Middle frontal gyrus (tissue), 1 donor: ENCODE measurements around the gene ZNF888.
"Not testable (repeated sequence)": the region's sequence is repeated elsewhere in the genome, so short reads cannot be mapped to it uniquely, and the experiment has no call there.

Source experiments
- DNase-seq: peaks from one replicate; pipeline ENCODE4 v3.0.0-alpha.2; 2015; ENCODE audit warnings: low spot score; ENCODE audit errors: extremely low spot score

The ZNF888 gene

DNA sequence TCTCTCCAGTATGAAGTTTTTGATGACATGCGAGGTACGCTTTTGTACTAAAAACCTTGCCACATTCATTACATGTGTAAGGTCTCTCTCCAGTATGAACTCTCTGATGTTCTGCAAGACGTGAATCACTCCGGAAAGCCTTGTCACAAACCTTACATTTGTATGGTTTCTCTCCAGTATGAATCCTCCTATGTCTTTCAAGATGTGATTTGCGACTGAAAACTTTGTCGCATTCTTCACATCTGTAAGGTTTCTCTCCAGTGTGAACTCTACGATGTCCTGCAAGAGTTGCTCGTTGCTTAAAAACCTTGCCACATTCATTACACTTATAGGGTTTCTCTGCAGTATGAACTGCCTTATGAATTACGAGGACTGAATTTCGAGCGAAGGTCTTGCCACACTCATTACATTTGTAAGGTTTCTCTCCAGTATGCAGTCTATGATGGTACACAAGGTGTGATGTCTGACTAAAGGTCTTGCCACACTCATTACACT is 42.3 kb downstream of the ZNF888 start:
- no peak for DNase-seq

DNA sequence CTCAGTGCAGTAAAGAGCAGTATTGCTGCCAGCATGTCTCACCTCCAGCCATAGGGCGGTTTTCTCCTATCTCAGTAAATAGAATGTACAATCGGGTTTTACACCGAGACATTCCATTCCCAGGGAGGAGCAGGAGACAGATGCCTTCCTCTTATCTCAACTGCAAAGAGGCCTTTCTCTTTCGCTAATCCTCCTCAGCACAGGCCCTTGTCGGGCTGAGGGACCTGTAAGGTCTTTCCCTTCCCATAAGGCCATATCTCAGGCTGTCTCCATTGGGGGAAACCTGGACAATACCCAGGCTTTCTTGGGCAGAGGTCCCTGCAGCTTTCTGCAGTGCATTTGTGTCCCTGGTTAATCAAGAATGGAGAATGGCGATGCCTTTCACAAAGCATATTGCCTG is 50.2 kb downstream of the ZNF888 start:
- DNase-seq, result not testable (repeated sequence)

DNA sequence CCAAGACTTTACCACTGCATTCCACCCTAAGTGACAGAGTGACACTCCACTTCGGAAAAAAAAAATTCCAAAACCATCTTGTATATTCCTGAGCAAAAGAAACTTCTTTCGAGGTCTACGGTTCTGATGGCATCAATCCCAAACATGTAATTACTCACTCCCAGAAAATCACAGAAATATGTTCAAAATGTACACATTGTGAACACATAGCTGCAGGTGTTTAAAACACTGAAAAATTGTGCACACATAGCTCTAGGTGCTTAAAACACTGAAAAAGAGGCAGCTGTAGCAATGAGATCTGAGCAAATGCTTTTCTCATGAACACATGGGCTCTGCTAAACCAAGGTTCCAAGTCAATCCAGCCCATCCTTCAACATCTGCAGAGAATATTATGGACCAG is 51.8 kb downstream of the ZNF888 start:
- no peak for DNase-seq

DNA sequence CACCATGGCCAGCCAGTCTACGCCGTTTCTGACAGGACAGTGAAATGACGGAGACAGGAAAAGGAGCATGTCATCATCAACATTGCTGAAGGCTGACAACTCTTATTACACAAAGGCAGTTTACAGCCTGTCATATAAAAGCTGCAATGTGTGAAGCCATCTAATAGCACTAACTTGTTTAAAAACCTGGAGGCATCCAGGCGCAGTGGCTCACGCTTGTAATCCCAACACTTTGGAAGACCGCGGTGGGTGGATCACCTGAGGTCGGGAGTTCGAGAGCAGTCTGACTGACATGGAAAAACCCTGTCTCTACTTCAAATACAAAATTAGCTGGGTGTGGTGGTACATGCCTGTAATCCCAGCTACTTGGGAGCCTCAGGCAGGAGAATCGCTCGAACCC is 55.2 kb downstream of the ZNF888 start:
- not testable (repeated sequence) for DNase-seq

DNA sequence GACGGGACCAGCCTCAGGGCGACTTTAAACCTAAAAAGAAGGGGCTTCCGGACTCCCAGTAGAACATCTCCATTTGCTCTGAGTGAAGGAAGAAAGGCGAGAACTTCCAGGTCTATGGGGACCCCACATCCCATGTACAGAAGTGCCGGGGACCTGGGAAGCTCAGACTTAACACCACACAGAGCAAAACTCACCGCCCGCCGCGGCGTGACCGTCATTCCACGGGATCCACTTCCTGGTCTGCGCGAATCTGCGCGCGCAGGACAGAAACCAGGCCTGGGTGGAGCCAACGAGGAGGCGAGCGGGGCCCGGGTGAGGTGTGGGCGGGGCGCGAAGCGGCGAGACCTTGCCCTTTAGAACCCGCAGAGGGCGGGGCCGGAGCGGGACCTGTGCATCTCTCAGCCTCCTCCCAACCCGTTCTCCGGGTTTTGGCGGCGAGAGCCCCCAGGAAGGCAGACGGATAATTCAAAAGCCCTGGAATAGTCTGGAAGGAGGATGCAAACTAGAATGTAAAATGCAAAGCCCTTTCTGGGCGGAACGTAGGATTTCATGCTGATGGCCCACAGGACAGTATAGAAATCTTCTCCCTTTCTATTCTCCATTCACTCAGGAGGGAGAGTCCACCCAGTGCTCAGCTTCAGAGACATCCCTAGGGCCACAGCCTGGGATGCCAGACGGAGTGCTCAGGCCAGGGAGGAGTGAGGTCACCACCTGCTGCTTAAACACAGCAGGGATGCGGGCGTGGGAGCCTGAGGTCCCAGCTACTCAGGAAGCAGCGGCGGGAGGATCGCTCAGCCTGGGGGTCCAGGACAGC is 65.6 kb downstream of the ZNF888 start, which contains the start of gene ZNF468:
Gene ZNF468 (minus strand): TSS at position 242 of the 814 bp plus-strand sequence. CDS start 3,347 bp downstream, outside the sequence.
- peak; percentile 52 for DNase-seq

DNA sequence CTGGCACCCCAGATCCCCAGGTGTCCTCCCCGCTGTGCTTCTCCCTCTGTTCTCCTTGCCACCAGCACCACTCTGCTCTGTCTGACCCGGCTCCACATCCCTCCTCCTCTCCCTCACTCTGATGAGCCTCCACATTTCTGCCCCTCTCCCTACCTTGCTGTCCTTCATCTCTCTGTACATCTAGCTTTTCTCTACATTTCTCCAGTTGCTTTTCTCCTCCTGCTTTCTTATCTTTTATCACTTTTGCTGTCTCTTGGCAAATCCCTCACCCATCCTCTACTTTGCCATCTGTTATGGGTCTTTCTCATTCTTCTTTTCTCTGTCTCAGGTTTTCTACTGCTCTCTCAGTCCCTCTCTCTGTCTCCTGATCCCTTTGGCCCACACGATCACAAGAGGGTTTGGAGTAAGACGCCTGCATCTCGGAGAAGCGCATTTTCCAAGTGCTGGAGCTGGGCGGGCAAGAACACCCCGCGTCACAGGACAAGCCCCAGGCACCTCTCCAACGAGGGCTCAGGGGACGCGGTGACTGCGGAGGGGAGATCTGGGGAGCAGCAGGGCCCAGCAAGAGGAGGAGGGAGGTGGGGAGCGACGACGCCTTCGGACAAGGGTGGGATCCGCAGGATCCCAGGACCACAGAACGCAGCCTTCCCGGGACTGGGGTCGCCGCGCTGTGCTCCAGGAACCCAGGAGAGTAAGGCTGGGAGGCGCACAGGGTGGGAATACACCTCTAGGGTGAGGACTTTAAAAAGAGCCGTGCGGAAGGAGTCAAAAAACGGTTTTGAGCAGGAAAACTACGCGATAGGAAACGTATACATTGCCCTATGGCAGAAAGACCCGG is 66.5 kb downstream of the ZNF888 start:
- DNase-seq, result not testable (repeated sequence)
